ENCODE measurements around the gene RSBN1. TPM values are rescaled to one million over a fixed set of nuclear protein-coding genes. Genes with fewer than 3 reads are reported as not detected.

RSBN1 gene
- polyA plus RNA-seq, 1 of the 3 experiments (the other 2 are of a cell fraction): 4.0 TPM

DNA sequence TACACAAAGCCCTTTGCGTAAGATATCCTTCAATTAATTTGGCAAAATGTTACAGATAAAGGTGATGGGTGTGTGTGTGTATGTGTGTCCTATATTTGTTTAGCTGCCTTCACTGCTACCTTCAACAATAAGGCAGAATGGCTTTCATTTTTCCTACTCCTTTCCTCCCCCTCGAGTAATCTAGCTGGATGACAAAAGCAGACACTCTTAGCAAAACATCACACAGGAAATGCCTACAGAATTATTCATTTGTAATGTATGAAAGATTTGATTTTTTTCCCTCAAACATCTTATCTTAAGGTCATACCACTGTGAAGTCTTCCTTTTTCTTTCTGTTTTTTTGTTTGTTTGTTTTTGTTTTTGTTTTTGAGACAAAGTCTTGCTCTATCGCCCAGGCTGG lies 48.6 kb upstream of the RSBN1 start:
- CTCF ChIA-PET: interaction anchor here (1.0 to 1.4 kb wide), 3 partner anchors 18 to 421 kb away, joined by 3 read pairs; no protein-coding TSS in a partner anchor
- Histone ChIP-seq H2AFZ (ENCODE audit: low read depth) (peak overlapping the region; percentile 80), H3F3A (replicated peaks; ENCODE audit: insufficient read depth) (peaks cover 4% of the 10 kb centered on the region), H3K9me2 (no peaks in the 10 kb centered on the region), H4K20me1 (ENCODE audit: insufficient read depth) (no peaks in the 10 kb centered on the region), H3K9ac (peak overlapping the region; percentile 53; the same call in 1 of the 2 replicates), H3K36me3 (replicated peaks in 1 of 2; ENCODE audit: control insufficient read depth in 1 of 2, insufficient read depth in 2 of 2, low read length in 1 of 2) (no peaks in the 10 kb centered on the region), H3K9me3 (no peaks in the 10 kb centered on the region), H3K4me1 (ENCODE audit: control insufficient read depth in 1 of 2, insufficient read depth in 2 of 2, low read depth in 1 of 2, low read length in 1 of 2) (peaks cover 0 to 29% of the 10 kb centered on the region in 2 experiments; a peak in 2 of 4 replicates), H3K4me3 (ENCODE audit: low read depth in 2 of 2, low read length in 1 of 2) (0 out of 4 replicates have a peak overlapping the region, but pooled peaks of 1 of the 2 experiments have one; percentile 10), H3K79me2 (ENCODE audit: insufficient read depth) (no peaks in the 10 kb centered on the region), H3K27me3 (ENCODE audit: insufficient read depth) (no peaks in the 10 kb centered on the region), H3K4me2 (peak overlapping the region; percentile 57), H3K27ac (ENCODE audit: low read depth in 2 of 2, low read length in 1 of 2) (peak overlapping the region; percentile 62 to 88; a peak in 3 of 4 replicates)
- TF ChIP-seq, protein P1, sequence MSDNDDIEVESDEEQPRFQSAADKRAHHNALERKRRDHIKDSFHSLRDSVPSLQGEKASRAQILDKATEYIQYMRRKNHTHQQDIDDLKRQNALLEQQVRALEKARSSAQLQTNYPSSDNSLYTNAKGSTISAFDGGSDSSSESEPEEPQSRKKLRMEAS (IDR thresholded peaks at IDR 0.05; ENCODE audit: low read depth): no peak
- TF ChIP-seq, protein P2, sequence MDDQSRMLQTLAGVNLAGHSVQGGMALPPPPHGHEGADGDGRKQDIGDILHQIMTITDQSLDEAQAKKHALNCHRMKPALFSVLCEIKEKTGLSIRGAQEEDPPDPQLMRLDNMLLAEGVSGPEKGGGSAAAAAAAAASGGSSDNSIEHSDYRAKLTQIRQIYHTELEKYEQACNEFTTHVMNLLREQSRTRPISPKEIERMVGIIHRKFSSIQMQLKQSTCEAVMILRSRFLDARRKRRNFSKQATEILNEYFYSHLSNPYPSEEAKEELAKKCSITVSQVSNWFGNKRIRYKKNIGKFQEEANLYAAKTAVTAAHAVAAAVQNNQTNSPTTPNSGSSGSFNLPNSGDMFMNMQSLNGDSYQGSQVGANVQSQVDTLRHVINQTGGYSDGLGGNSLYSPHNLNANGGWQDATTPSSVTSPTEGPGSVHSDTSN (IDR thresholded peaks at IDR 0.05): peak; percentile 29; the same call in 1 of the 2 replicates
- TF ChIP-seq EP300 (IDR thresholded peaks at IDR 0.05; ENCODE audit: borderline replicate concordance in 1 of 2, low read depth in 1 of 2, low read length in 1 of 2): no peak; a peak in 1 of 4 replicates
- peak; percentile 38; the same call in 1 of the 2 replicates for TF ChIP-seq YY1 (IDR thresholded peaks at IDR 0.05; ENCODE audit: low read depth)
- TF ChIP-seq, protein P3, sequence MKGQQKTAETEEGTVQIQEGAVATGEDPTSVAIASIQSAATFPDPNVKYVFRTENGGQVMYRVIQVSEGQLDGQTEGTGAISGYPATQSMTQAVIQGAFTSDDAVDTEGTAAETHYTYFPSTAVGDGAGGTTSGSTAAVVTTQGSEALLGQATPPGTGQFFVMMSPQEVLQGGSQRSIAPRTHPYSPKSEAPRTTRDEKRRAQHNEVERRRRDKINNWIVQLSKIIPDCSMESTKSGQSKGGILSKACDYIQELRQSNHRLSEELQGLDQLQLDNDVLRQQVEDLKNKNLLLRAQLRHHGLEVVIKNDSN (IDR thresholded peaks at IDR 0.05; ENCODE audit: borderline replicate concordance, low read depth): no peak
- TF ChIP-seq CHD2 (IDR thresholded peaks at IDR 0.05; ENCODE audit: low read length, partially characterized antibody): no peak
- TF ChIP-seq RCOR1 (IDR thresholded peaks at IDR 0.05; ENCODE audit: low read length): no peak
- peak; percentile 48; the same call in 1 of the 2 replicates for TF ChIP-seq POLR2AphosphoS5 (IDR thresholded peaks at IDR 0.05; ENCODE audit: low read depth, low read length)
- TF ChIP-seq, protein P4, sequence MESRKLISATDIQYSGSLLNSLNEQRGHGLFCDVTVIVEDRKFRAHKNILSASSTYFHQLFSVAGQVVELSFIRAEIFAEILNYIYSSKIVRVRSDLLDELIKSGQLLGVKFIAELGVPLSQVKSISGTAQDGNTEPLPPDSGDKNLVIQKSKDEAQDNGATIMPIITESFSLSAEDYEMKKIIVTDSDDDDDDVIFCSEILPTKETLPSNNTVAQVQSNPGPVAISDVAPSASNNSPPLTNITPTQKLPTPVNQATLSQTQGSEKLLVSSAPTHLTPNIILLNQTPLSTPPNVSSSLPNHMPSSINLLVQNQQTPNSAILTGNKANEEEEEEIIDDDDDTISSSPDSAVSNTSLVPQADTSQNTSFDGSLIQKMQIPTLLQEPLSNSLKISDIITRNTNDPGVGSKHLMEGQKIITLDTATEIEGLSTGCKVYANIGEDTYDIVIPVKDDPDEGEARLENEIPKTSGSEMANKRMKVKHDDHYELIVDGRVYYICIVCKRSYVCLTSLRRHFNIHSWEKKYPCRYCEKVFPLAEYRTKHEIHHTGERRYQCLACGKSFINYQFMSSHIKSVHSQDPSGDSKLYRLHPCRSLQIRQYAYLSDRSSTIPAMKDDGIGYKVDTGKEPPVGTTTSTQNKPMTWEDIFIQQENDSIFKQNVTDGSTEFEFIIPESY (IDR thresholded peaks at IDR 0.05; ENCODE audit: borderline replicate concordance, low read depth): no peak
- no peak for TF ChIP-seq MXI1 (IDR thresholded peaks at IDR 0.05; ENCODE audit: low read depth, low read length)
- peak; percentile 58; the same call in 1 of the 2 replicates for TF ChIP-seq FOSL2 (IDR thresholded peaks at IDR 0.05; ENCODE audit: borderline replicate concordance, low read depth)
- TF ChIP-seq RXRA (IDR thresholded peaks at IDR 0.05; ENCODE audit: borderline replicate concordance, low read depth): 0 out of 2 replicates have a peak, but pooled peaks have one; percentile 29
- TF ChIP-seq NRF1 (IDR thresholded peaks at IDR 0.05; ENCODE audit: low read depth, low read length): no peak
- TF ChIP-seq RAD21 (IDR thresholded peaks at IDR 0.05; ENCODE audit: low read length): no peak
- TF ChIP-seq TAF1 (IDR thresholded peaks at IDR 0.05; ENCODE audit: borderline replicate concordance, low read depth, low read length): no peak
- TF ChIP-seq SMC3 (IDR thresholded peaks at IDR 0.05; ENCODE audit: low read depth, low read length): no peak
- 0 out of 2 replicates have a peak, but pooled peaks have one; percentile 17 for TF ChIP-seq MEF2A (IDR thresholded peaks at IDR 0.05; ENCODE audit: borderline replicate concordance, low read depth)
- no peak for TF ChIP-seq SIN3A (IDR thresholded peaks at IDR 0.05; ENCODE audit: borderline replicate concordance, low read depth, low read length)
- peak; percentile 59; the same call in 1 of the 2 replicates for TF ChIP-seq TCF12 (IDR thresholded peaks at IDR 0.05)
- TF ChIP-seq, protein P5, sequence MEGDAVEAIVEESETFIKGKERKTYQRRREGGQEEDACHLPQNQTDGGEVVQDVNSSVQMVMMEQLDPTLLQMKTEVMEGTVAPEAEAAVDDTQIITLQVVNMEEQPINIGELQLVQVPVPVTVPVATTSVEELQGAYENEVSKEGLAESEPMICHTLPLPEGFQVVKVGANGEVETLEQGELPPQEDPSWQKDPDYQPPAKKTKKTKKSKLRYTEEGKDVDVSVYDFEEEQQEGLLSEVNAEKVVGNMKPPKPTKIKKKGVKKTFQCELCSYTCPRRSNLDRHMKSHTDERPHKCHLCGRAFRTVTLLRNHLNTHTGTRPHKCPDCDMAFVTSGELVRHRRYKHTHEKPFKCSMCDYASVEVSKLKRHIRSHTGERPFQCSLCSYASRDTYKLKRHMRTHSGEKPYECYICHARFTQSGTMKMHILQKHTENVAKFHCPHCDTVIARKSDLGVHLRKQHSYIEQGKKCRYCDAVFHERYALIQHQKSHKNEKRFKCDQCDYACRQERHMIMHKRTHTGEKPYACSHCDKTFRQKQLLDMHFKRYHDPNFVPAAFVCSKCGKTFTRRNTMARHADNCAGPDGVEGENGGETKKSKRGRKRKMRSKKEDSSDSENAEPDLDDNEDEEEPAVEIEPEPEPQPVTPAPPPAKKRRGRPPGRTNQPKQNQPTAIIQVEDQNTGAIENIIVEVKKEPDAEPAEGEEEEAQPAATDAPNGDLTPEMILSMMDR (IDR thresholded peaks at IDR 0.05): no peak
- TF ChIP-seq FOXJ3 (CRISPR knock-in tag; IDR thresholded peaks at IDR 0.05): no peak
- TF ChIP-seq JUND (IDR thresholded peaks at IDR 0.05): peak; percentile 79
- no peak for TF ChIP-seq FOXM1 (IDR thresholded peaks at IDR 0.05; ENCODE audit: low read depth)
- 51% methylated on average over 3 of the region's 3 CpGs for WGBS (ENCODE audit: low lambda C conversion rate)
- DNase-seq: no peak
- POLR2A ChIA-PET: no interaction called here
